Neural cell (in vitro differentiated cells): ENCODE measurements around the gene ZP4. TPM values are rescaled to one million over a fixed set of nuclear protein-coding genes. Genes with fewer than 3 reads are reported as not detected.

Experiments
- H2AFZ ChIP-seq: fragments of 200-600, 300-800 bp; sonication (generic), shearing (Covaris generic); 2 replicates; pipeline ENCODE4 v1.6.0; 2014; ENCODE audit warnings: low read depth, mild to moderate bottlenecking, antibody characterized with exemption, low read length, moderate library complexity
- H3F3A ChIP-seq: fragments of 200-600 bp; shearing (Covaris generic); 2 replicates; pipeline ENCODE4 v1.6.1; 2016; ENCODE audit warnings: mild to moderate bottlenecking, moderate library complexity, mixed read lengths, antibody characterized with exemption, low read length; ENCODE audit not compliant: insufficient read depth, poor library complexity, severe bottlenecking
- H3K27ac ChIP-seq: fragments of 200-600, 300-800 bp; sonication (generic), shearing (Covaris generic); 2 replicates; pipeline ENCODE4 v1.5.1; 2014; ENCODE audit warnings: mild to moderate bottlenecking, low read length, moderate library complexity
- H3K27me3 ChIP-seq: fragments of 300-800, 200-600 bp; sonication (generic), shearing (Covaris generic); 2 replicates; pipeline ENCODE4 v1.6.0; 2014; ENCODE audit warnings: mild to moderate bottlenecking, low read depth, low read length, moderate library complexity; ENCODE audit not compliant: insufficient read depth
- H3K36me3 ChIP-seq: fragments of 300-800, 200-600 bp; sonication (generic), shearing (Covaris generic); 2 replicates; pipeline ENCODE4 v1.5.1; 2014; ENCODE audit warnings: mild to moderate bottlenecking, antibody characterized with exemption, low read length, moderate library complexity; ENCODE audit not compliant: insufficient read depth
- H3K4me2 ChIP-seq: fragments of 300-800, 200-600 bp; sonication (generic), shearing (Covaris generic); 2 replicates; pipeline ENCODE4 v1.6.0; 2014; ENCODE audit warnings: mild to moderate bottlenecking, low read length
- H3K4me3 ChIP-seq: fragments of 300-800, 200-600 bp; sonication (generic), shearing (Covaris generic); 2 replicates; pipeline ENCODE4 v1.5.1; 2014; ENCODE audit warnings: mild to moderate bottlenecking, low read length, moderate library complexity
- H3K79me2 ChIP-seq: fragments of 200-600 bp; shearing (Covaris generic); replicated peaks from 2 replicates; pipeline ENCODE4 v1.6.0; 2014; ENCODE audit warnings: mild to moderate bottlenecking, low read length, moderate library complexity; ENCODE audit not compliant: insufficient read depth
- H3K9ac ChIP-seq: fragments of 300-800, 200-600 bp; sonication (generic), shearing (Covaris generic); 2 replicates; pipeline ENCODE4 v1.6.1; 2016; ENCODE audit warnings: mild to moderate bottlenecking, low read length, mixed read lengths
- H3K9me2 ChIP-seq: fragments of 200-600 bp; shearing (Covaris generic); 2 replicates; pipeline ENCODE4 v1.6.1; 2016; ENCODE audit warnings: mild to moderate bottlenecking, low read length, mixed read lengths; ENCODE audit not compliant: insufficient read depth
- H3K9me3 ChIP-seq: fragments of 200-600, 300-800 bp; sonication (generic), shearing (Covaris generic); 2 replicates; pipeline ENCODE4 v1.6.1; 2016; ENCODE audit warnings: mild to moderate bottlenecking, mixed run types, low read length, moderate library complexity, mixed read lengths
- H4K20me1 ChIP-seq: fragments of 200-600 bp; shearing (Covaris generic); 2 replicates; pipeline ENCODE4 v1.6.1; 2016; ENCODE audit warnings: mild to moderate bottlenecking, mixed run types; ENCODE audit not compliant: insufficient read depth
- CTCF ChIP-seq: fragments of 450-650 bp; IDR thresholded peaks from 2 replicates; pipeline ENCODE4 v1.5.1; 2014; ENCODE audit warnings: antibody characterized with exemption, mild to moderate bottlenecking, moderate library complexity; ENCODE audit not compliant: poor library complexity, severe bottlenecking
- EP300 ChIP-seq: fragments of 450-650 bp; conservative IDR thresholded peaks from 2 replicates; pipeline ENCODE4 v1.6.1; 2014; ENCODE audit warnings: antibody characterized with exemption, mild to moderate bottlenecking, moderate library complexity; ENCODE audit not compliant: poor library complexity, severe bottlenecking
- EZH2 ChIP-seq: fragments of 200-600, 300-800 bp; shearing (Covaris generic), sonication (generic); IDR thresholded peaks from 2 replicates; pipeline ENCODE4 v1.6.1; 2014; ENCODE audit warnings: antibody characterized with exemption, low read length, borderline replicate concordance, mild to moderate bottlenecking; ENCODE audit not compliant: insufficient read depth, poor library complexity, severe bottlenecking
- MXI1 ChIP-seq: fragments of 450-650 bp; conservative IDR thresholded peaks from 2 replicates; pipeline ENCODE4 v1.6.1; 2014; ENCODE audit warnings: antibody characterized with exemption, mild to moderate bottlenecking; ENCODE audit not compliant: poor library complexity, severe bottlenecking
- POLR2AphosphoS5 ChIP-seq: IDR thresholded peaks from 2 replicates; pipeline ENCODE4 v1.6.1; 2012
- RAD21 ChIP-seq: fragments of 450-650 bp; conservative IDR thresholded peaks from 2 replicates; pipeline ENCODE4 v1.6.1; 2014; ENCODE audit warnings: antibody characterized with exemption, mild to moderate bottlenecking, moderate library complexity
- REST ChIP-seq: IDR thresholded peaks from 2 replicates; pipeline ENCODE4 v1.6.1; 2012; ENCODE audit warnings: borderline replicate concordance
- SMC3 ChIP-seq: fragments of 450-650 bp; conservative IDR thresholded peaks from 2 replicates; pipeline ENCODE4 v1.6.1; 2014; ENCODE audit warnings: antibody characterized with exemption, mild to moderate bottlenecking, moderate library complexity; ENCODE audit not compliant: poor library complexity
- TAF1 ChIP-seq: IDR thresholded peaks from 2 replicates; pipeline ENCODE4 v1.6.1; 2012; ENCODE audit warnings: low read depth
- polyA plus RNA-seq: library from polyadenylated mRNA; depleted of rRNA; stranded (reverse); fragments of >200 nt; gene quantifications from 2 replicates; pipeline ENCODE4 v1.2.3, GENCODE V29; 2014

The ZP4 gene
- polyA plus RNA-seq, 1 donor from 2014 or later, result not detected

GRCh38 chr1:237938068-237938467 is 47.3 kb upstream of the ZP4 start:
- Histone ChIP-seq H3K4me3 (no peak overlapping the region), H3K9ac (no peak overlapping the region), H3K4me2 (no peak overlapping the region), H3K9me3 (no peaks in the 10 kb centered on the region), H3K27me3 (no peaks in the 10 kb centered on the region), H3K36me3 (no peaks in the 10 kb centered on the region), H3K27ac (no peak overlapping the region), H3F3A (no peaks in the 10 kb centered on the region), H4K20me1 (no peaks in the 10 kb centered on the region), H2AFZ (no peak overlapping the region), H3K9me2 (no peaks in the 10 kb centered on the region), H3K79me2 (no peaks in the 10 kb centered on the region)
- TF ChIP-seq TAF1 (no peak), SMC3 (no peak), REST (no peak), POLR2AphosphoS5 (no peak), EP300 (no peak), CTCF (no peak), MXI1 (no peak), EZH2 (no peak), RAD21 (no peak)

- Histone ChIP-seq H3K9ac (no peak overlapping the region), H4K20me1 (no peaks in the 10 kb centered on the region), H3K4me2 (no peak overlapping the region), H3K36me3 (no peaks in the 10 kb centered on the region), H3F3A (no peaks in the 10 kb centered on the region), H3K79me2 (no peaks in the 10 kb centered on the region), H3K9me2 (no peaks in the 10 kb centered on the region), H3K9me3 (no peaks in the 10 kb centered on the region), H3K27ac (no peak overlapping the region), H3K27me3 (no peaks in the 10 kb centered on the region), H3K4me3 (no peak overlapping the region), H2AFZ (no peak overlapping the region)
- TF ChIP-seq TAF1 (no peak), MXI1 (no peak), RAD21 (no peak)
Observed at GRCh38 chr1:237932816-237933215, 42.1 kb upstream of the ZP4 start.

GRCh38 chr1:237931581-237931980 is 40.9 kb upstream of the ZP4 start:
- no peaks in the 10 kb centered on the region for H3K9me2 ChIP-seq
- H3K36me3 ChIP-seq, result no peaks in the 10 kb centered on the region
- no peak overlapping the region for H3K27ac ChIP-seq
- H3K27me3 ChIP-seq, result no peaks in the 10 kb centered on the region
- H3K9ac ChIP-seq, result no peak overlapping the region
- H2AFZ ChIP-seq, result no peak overlapping the region
- H3F3A ChIP-seq, result no peaks in the 10 kb centered on the region
- no peaks in the 10 kb centered on the region for H4K20me1 ChIP-seq
- H3K4me2 ChIP-seq, result no peak overlapping the region
- no peak overlapping the region for H3K4me3 ChIP-seq
- no peaks in the 10 kb centered on the region for H3K79me2 ChIP-seq
- no peaks in the 10 kb centered on the region for H3K9me3 ChIP-seq
- TF ChIP-seq REST (no peak), SMC3 (no peak), TAF1 (no peak), MXI1 (no peak)
